HepG2 (cell line): ENCODE measurements around the gene PNMA8B. TPM values are rescaled to one million over a fixed set of nuclear protein-coding genes. Genes with fewer than 3 reads are reported as not detected.

ENCODE experiments used
- ATAC-seq: fragments of 200-7000 bp; cut with Tn5 transposase; 3 replicates; pipeline ENCODE4 v1.9.1; 2020; ENCODE audit warnings: mild to moderate bottlenecking, moderate library complexity
- BruUV-seq: library from RNA; stranded (reverse); fragments of 400-500 nt; replicated peaks from 2 replicates; lab custom pipeline; 2021; lab: Mats Ljungman, UMichigan
- CTCF ChIA-PET: fragments of 300-600 bp; formaldehyde crosslinking; extraction: SDS; loops from one replicate; lab custom pipeline; 2021; ENCODE audit warnings: low total read pairs, inconsistent platforms, low intra/inter-chr PET ratio; lab: Yijun Ruan, JAX
- POLR2A ChIA-PET: fragments of 350-600 bp; sonication (Branson Sonifier 250); formaldehyde crosslinking; loops from one replicate; lab custom pipeline; 2020; ENCODE audit warnings: antibody characterized with exemption, inconsistent platforms; lab: Yijun Ruan, JAX
- DNase-seq: peaks from one replicate; pipeline ENCODE4 v3.0.0-alpha.2; 2015; ENCODE audit warnings: low spot score
- FAIRE-seq: peaks from 3 replicates; lab custom pipeline; 2011; peaks lifted over from hg19 to GRCh38; lab: Jason Lieb, UNC
- H2AFZ ChIP-seq: one replicate; pipeline ENCODE4 v1.6.1; 2011; ENCODE audit warnings: low read length, inconsistent platforms
- H3K27ac ChIP-seq: fragments of 300-600 bp; 3 replicates; pipeline ENCODE4 v1.8.0; 2011; ENCODE audit warnings: mixed run types, mild to moderate bottlenecking, mixed read lengths, low read length, inconsistent platforms; ENCODE audit not compliant: insufficient read depth; ENCODE audit errors: extremely low read length
- H3K27me3 ChIP-seq, 2 experiments: fragments of 200-600 bp in 1 of 2; 2 replicates in 1 of 2; 3 replicates in 1 of 2; pipeline versions ENCODE4 v1.6.0 to v1.8.0; 2011; ENCODE audit warnings: low read length in 2 of 2, mild to moderate bottlenecking in 2 of 2, moderate library complexity in 2 of 2, inconsistent platforms in 1 of 2; ENCODE audit not compliant: insufficient read depth in 2 of 2, control insufficient read depth in 1 of 2
- H3K36me3 ChIP-seq, 2 experiments: fragments of 200-600 bp in 1 of 2; replicated peaks in 1 of 2; 2 replicates in 1 of 2; 3 replicates in 1 of 2; pipeline versions ENCODE4 v1.5.1 to v1.8.0; 2011; ENCODE audit warnings: low read length in 2 of 2, inconsistent platforms in 1 of 2; ENCODE audit not compliant: insufficient read depth in 2 of 2, control insufficient read depth in 1 of 2
- H3K4me1 ChIP-seq: 2 replicates; pipeline ENCODE4 v1.5.1; 2012; ENCODE audit warnings: low read length, inconsistent platforms; ENCODE audit not compliant: insufficient read depth
- H3K4me2 ChIP-seq: 2 replicates; pipeline ENCODE4 v1.6.0; 2011; ENCODE audit warnings: low read depth, low read length, inconsistent platforms
- H3K4me3 ChIP-seq, 3 experiments: fragments of 200-600 bp in 1 of 3; sonication (generic), shearing (Covaris generic) in 1 of 3; replicated peaks in 1 of 3; 2 replicates each; pipeline ENCODE4 v1.5.1; 2011 to 2016; ENCODE audit warnings: low read length in 3 of 3, inconsistent platforms in 2 of 3, low read depth in 2 of 3, mild to moderate bottlenecking in 2 of 3, control low read depth in 1 of 3, mixed read lengths in 1 of 3; ENCODE audit not compliant: insufficient read depth in 1 of 3
- H3K79me2 ChIP-seq: one replicate; pipeline ENCODE4 v1.6.1; 2011; ENCODE audit warnings: low read length, inconsistent platforms; ENCODE audit not compliant: insufficient read depth
- H3K9ac ChIP-seq: 2 replicates; pipeline ENCODE4 v1.6.0; 2011; ENCODE audit warnings: mild to moderate bottlenecking, low read depth, low read length, inconsistent platforms; ENCODE audit not compliant: insufficient read depth
- H3K9me3 ChIP-seq: 2 replicates; pipeline ENCODE4 v1.5.1; 2012; ENCODE audit warnings: mild to moderate bottlenecking, low read length
- H4K20me1 ChIP-seq: 2 replicates; pipeline ENCODE4 v1.6.0; 2011; ENCODE audit warnings: inconsistent platforms, mild to moderate bottlenecking, low read length, moderate library complexity; ENCODE audit not compliant: insufficient read depth
- CHD4 ChIP-seq: fragments of 200-600 bp; sonication (generic); IDR thresholded peaks from 2 replicates; pipeline ENCODE4 v1.7.0; 2017; ENCODE audit warnings: mild to moderate bottlenecking, low read length, borderline replicate concordance
- EED ChIP-seq: sonication (generic); formaldehyde crosslinking; IDR thresholded peaks from 2 replicates; pipeline ENCODE4 v1.5.0; 2020; ENCODE audit warnings: mild to moderate bottlenecking, missing genetic modification reagents
- GATAD1 ChIP-seq: IDR thresholded peaks from 2 replicates; pipeline ENCODE4 v1.6.1; 2016; ENCODE audit warnings: missing genetic modification reagents, missing compliant biosample characterization
- HNRNPLL ChIP-seq: fragments of 200-400 bp; formaldehyde crosslinking; IDR thresholded peaks from 2 replicates; pipeline ENCODE4 v1.6.1; 2017; ENCODE audit warnings: mild to moderate bottlenecking, low read depth, low read length; ENCODE audit not compliant: poor library complexity, severe bottlenecking
- MYNN ChIP-seq: sonication (generic); formaldehyde crosslinking; IDR thresholded peaks from 2 replicates; pipeline ENCODE4 v1.4.0; 2020; ENCODE audit warnings: mild to moderate bottlenecking, low read depth, missing genetic modification reagents
- PCBP2 ChIP-seq: fragments of 200-400 bp; formaldehyde crosslinking; optimal IDR thresholded peaks from 2 replicates; pipeline ENCODE3; 2018; ENCODE audit warnings: low read length, low read depth; ENCODE audit not compliant: poor library complexity, severe bottlenecking
- PHF5A ChIP-seq: IDR thresholded peaks from one replicate; pipeline ENCODE4 v1.6.1; 2018; ENCODE audit warnings: low read depth, missing genetic modification reagents; ENCODE audit not compliant: unreplicated experiment
- PRMT3 ChIP-seq: sonication (generic); formaldehyde crosslinking; IDR thresholded peaks from 2 replicates; pipeline ENCODE4 v1.8.1; 2022; ENCODE audit warnings: low read depth, mild to moderate bottlenecking, moderate library complexity, missing genetic modification reagents, borderline replicate concordance
- SIX4 ChIP-seq: sonication (generic); formaldehyde crosslinking; IDR thresholded peaks from 2 replicates; pipeline ENCODE4 v1.4.0; 2020; ENCODE audit warnings: missing genetic modification reagents
- SRSF9 ChIP-seq: fragments of 200-400 bp; formaldehyde crosslinking; IDR thresholded peaks from 2 replicates; pipeline ENCODE4 v1.6.1; 2018; ENCODE audit warnings: borderline replicate concordance, mild to moderate bottlenecking, low read depth, low read length; ENCODE audit not compliant: insufficient read depth, poor library complexity, severe bottlenecking
- YEATS4 ChIP-seq: sonication (generic); formaldehyde crosslinking; IDR thresholded peaks from 2 replicates; pipeline ENCODE4 v1.4.0; 2020; ENCODE audit warnings: missing genetic modification reagents, borderline replicate concordance
- ZNF382 ChIP-seq: sonication (generic); formaldehyde crosslinking; IDR thresholded peaks from 2 replicates; pipeline ENCODE4 v1.5.0; 2020; ENCODE audit warnings: missing genetic modification reagents, mild to moderate bottlenecking, borderline replicate concordance
- ZNF431 ChIP-seq: sonication (generic); formaldehyde crosslinking; IDR thresholded peaks from 2 replicates; pipeline ENCODE4 v1.9.0; 2022; ENCODE audit warnings: missing genetic modification reagents, low read depth, mild to moderate bottlenecking, borderline replicate concordance
- ZNF557 ChIP-seq: sonication (generic); formaldehyde crosslinking; IDR thresholded peaks from 2 replicates; pipeline ENCODE4 v1.4.0; 2020; ENCODE audit warnings: missing genetic modification reagents
- ZNF629 ChIP-seq: sonication (generic); formaldehyde crosslinking; conservative IDR thresholded peaks from 2 replicates; pipeline ENCODE4 v1.5.0; 2020; ENCODE audit warnings: missing genetic modification reagents
- ZNF878 ChIP-seq: sonication (generic); formaldehyde crosslinking; IDR thresholded peaks from 2 replicates; pipeline ENCODE4 v1.8.1; 2023; ENCODE audit warnings: mild to moderate bottlenecking, missing genetic modification reagents, moderate library complexity
- WGBS: methylation state at CpG from one replicate; pipeline ENCODE4 v1.1.6; 2017; ENCODE audit warnings: low lambda C conversion rate; 5-methylcytosine and 5-hydroxymethylcytosine counted together
- in situ Hi-C: cut with HindIII; loops from 2 replicates; pipeline ENCODE4 v1.10.0; 2017; ENCODE audit warnings: low pct_unique_long_range_greater_than_20kb; ENCODE audit not compliant: extremely low pct_ligation_motif_present
- intact Hi-C: fragments of 100-400 bp; cut with micrococcal nuclease; formaldehyde crosslinking; loops from one replicate; pipeline ENCODE4 v1.10.0; 2022; ENCODE audit not compliant: unreplicated experiment
- polyA plus RNA-seq, 8 experiments: library from polyadenylated mRNA; depleted of rRNA in 3 of 8; stranded (reverse) in 7 of 8; unstranded in 1 of 8; fragments of >200 nt; fragmentation: Illumina TruSeq in 4 of 8; extraction: Trizol in 4 of 8; gene quantifications; 2 replicates each; pipeline versions ENCODE4 v1.2.1 to v1.2.3, GENCODE V29; 2011 to 2016; ENCODE audit warnings: low read depth in 4 of 8, missing spikeins in 1 of 8, mixed read lengths in 1 of 8; ENCODE audit not compliant: insufficient read depth in 1 of 8
- total RNA-seq, 5 experiments: library from RNA; depleted of rRNA; stranded (reverse); fragments of >200 nt; fragmentation: Illumina TruSeq; extraction: Trizol; gene quantifications; 2 replicates each; pipeline ENCODE4 v1.2.3, GENCODE V29; 2016; ENCODE audit warnings: low read depth in 1 of 5
- TF ChIP-seq, protein P1 (sequence below): sonication (generic); formaldehyde crosslinking; IDR thresholded peaks from 2 replicates; pipeline ENCODE4 v1.5.1; 2020; ENCODE audit warnings: missing genetic modification reagents, mild to moderate bottlenecking, borderline replicate concordance
- TF ChIP-seq, protein P2 (sequence below): sonication (generic); formaldehyde crosslinking; IDR thresholded peaks from 2 replicates; pipeline ENCODE4 v1.5.0; 2020; ENCODE audit warnings: missing genetic modification reagents, mild to moderate bottlenecking, borderline replicate concordance

Gene PNMA8B
- total and polyA plus RNA-seq, 2 of the 13 experiments (the other 11 are each of a cell fraction or from before 2014, with no cell fraction given): not detected

DNA sequence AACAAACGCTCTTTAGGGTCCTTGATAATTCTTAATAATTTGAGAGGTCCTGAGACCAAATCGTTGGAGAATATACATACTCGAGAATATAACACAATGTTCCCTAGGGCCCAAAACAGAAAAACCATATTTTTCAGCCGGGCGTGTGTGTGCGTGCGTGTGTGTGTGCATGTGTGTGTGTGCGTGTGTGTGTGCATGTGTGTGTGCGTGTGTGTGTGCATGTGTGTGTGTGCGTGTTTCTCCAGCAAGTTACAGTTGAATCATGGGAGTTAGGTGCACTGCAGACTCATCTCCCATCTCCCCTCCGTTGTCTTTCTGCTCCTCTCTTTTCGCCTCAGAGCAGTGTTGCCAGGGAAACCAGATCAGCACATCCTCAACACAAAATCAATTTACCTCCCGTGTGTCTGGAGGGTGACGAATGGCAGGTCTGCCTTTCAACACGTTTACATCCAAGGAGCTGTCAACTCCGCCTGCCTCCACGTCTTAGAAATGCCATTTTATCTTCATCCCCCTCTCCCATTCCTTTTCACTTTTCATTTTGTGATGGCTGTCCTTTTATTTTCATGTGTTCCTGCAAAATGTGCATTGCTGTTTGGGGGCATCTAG is 8.3 kb upstream of the PNMA8B start:
- H3K36me3 ChIP-seq: no peaks in the 10 kb centered on the region
- H3K27ac ChIP-seq: no peak overlapping the region
- no peak overlapping the region for H3K4me3 ChIP-seq
- no peak overlapping the region for H3K4me2 ChIP-seq
- no peak overlapping the region for H2AFZ ChIP-seq
- BruUV-seq: no TSS peak
- no peaks in the 10 kb centered on the region for H4K20me1 ChIP-seq
- no peak for TF ChIP-seq ZNF431 (CRISPR knock-in tag)
- TF ChIP-seq SRSF9: no peak
- no peak for TF ChIP-seq YEATS4 (CRISPR knock-in tag)
- TF ChIP-seq MYNN: no peak
- TF ChIP-seq ZNF382 (CRISPR knock-in tag): no peak
- no peak for TF ChIP-seq PHF5A (CRISPR knock-in tag)
- TF ChIP-seq CHD4: no peak
- TF ChIP-seq ZNF878 (CRISPR knock-in tag): no peak
- TF ChIP-seq PRMT3 (CRISPR knock-in tag): no peak
- TF ChIP-seq SIX4 (CRISPR knock-in tag): no peak
- TF ChIP-seq ZNF629 (CRISPR knock-in tag): no peak
- TF ChIP-seq EED (CRISPR knock-in tag): no peak
- TF ChIP-seq, protein P1, sequence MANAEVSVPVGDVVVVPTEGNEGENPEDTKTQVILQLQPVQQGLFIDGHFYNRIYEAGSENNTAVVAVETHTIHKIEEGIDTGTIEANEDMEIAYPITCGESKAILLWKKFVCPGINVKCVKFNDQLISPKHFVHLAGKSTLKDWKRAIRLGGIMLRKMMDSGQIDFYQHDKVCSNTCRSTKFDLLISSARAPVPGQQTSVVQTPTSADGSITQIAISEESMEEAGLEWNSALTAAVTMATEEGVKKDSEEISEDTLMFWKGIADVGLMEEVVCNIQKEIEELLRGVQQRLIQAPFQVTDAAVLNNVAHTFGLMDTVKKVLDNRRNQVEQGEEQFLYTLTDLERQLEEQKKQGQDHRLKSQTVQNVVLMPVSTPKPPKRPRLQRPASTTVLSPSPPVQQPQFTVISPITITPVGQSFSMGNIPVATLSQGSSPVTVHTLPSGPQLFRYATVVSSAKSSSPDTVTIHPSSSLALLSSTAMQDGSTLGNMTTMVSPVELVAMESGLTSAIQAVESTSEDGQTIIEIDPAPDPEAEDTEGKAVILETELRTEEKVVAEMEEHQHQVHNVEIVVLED (CRISPR knock-in tag): no peak
- TF ChIP-seq HNRNPLL: no peak
- TF ChIP-seq GATAD1 (CRISPR knock-in tag): no peak
- TF ChIP-seq, protein P2, sequence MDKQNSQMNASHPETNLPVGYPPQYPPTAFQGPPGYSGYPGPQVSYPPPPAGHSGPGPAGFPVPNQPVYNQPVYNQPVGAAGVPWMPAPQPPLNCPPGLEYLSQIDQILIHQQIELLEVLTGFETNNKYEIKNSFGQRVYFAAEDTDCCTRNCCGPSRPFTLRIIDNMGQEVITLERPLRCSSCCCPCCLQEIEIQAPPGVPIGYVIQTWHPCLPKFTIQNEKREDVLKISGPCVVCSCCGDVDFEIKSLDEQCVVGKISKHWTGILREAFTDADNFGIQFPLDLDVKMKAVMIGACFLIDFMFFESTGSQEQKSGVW (CRISPR knock-in tag): no peak
- TF ChIP-seq ZNF557 (CRISPR knock-in tag): no peak
- no peak for TF ChIP-seq PCBP2
- ChIA-PET POLR2A (no interaction called here), CTCF (no interaction called here)
- FAIRE-seq: no peak
- H3K9me3 ChIP-seq: no peaks in the 10 kb centered on the region
- H3K79me2 ChIP-seq: no peaks in the 10 kb centered on the region
- H3K4me1 ChIP-seq: peaks cover 15% of the 10 kb centered on the region
- in situ Hi-C loops: no loop called here
- intact Hi-C loops: no loop called here
- no peak overlapping the region for H3K9ac ChIP-seq
- no peaks in the 10 kb centered on the region for H3K27me3 ChIP-seq
- 46% methylated on average over 17 of the region's 17 CpGs for WGBS
- ATAC-seq: no peak
- no peak for DNase-seq
